Liver (tissue), 9 donors: ENCODE data around the gene ST6GALNAC3. TPM values are rescaled to one million over a fixed set of nuclear protein-coding genes. Genes with fewer than 3 reads are reported as not detected.

Experiments used
- DNase-seq: peaks from one replicate; pipeline ENCODE4 v3.0.0-alpha.2; 2017; ENCODE audit warnings: low spot score
- H3K27ac ChIP-seq, 2 donors: one replicate each; pipeline ENCODE4 v1.7.0; 2013; ENCODE audit warnings: inconsistent platforms in 2 of 2, low read length in 2 of 2, control low read depth in 1 of 2, low read depth in 1 of 2, mild to moderate bottlenecking in 1 of 2
- H3K27me3 ChIP-seq, 4 donors: one replicate each; pipeline versions ENCODE4 v1.6.1 to v1.7.0; 2013; ENCODE audit warnings: low read length in 3 of 4, inconsistent platforms in 1 of 4, mild to moderate bottlenecking in 1 of 4, moderate library complexity in 1 of 4; ENCODE audit not compliant: control insufficient read depth in 4 of 4, insufficient read depth in 4 of 4
- H3K36me3 ChIP-seq, 4 donors: one replicate each; pipeline versions ENCODE4 v1.6.1 to v1.7.0; 2013; ENCODE audit warnings: low read length in 3 of 4, mild to moderate bottlenecking in 3 of 4, low read depth in 1 of 4, moderate library complexity in 1 of 4; ENCODE audit not compliant: control insufficient read depth in 4 of 4, insufficient read depth in 3 of 4
- H3K4me1 ChIP-seq, 4 donors: one replicate each; pipeline versions ENCODE4 v1.6.1 to v1.7.0; 2013; ENCODE audit warnings: low read length in 3 of 4, mild to moderate bottlenecking in 3 of 4, moderate library complexity in 1 of 4; ENCODE audit not compliant: control insufficient read depth in 4 of 4, insufficient read depth in 4 of 4
- H3K4me3 ChIP-seq, 3 donors: one replicate each; pipeline versions ENCODE4 v1.6.1 to v1.7.0; 2013; ENCODE audit warnings: low read length in 3 of 3, control low read depth in 1 of 3, low read depth in 1 of 3, mild to moderate bottlenecking in 1 of 3
- H3K9ac ChIP-seq, 2 donors: one replicate each; pipeline ENCODE4 v1.7.0; 2013; ENCODE audit warnings: low read length in 2 of 2, mild to moderate bottlenecking in 2 of 2, moderate library complexity in 2 of 2, control low read depth in 1 of 2, low read depth in 1 of 2
- H3K9me3 ChIP-seq, 4 donors: one replicate each; pipeline versions ENCODE4 v1.6.1 to v1.7.0; 2013; ENCODE audit warnings: low read length in 3 of 4; ENCODE audit not compliant: control insufficient read depth in 4 of 4
- EGR1 ChIP-seq, 2 donors: IDR thresholded peaks; 2 replicates each; pipeline ENCODE4 v1.6.1; 2016 to 2018; ENCODE audit warnings: antibody characterized with exemption in 2 of 2, low read depth in 2 of 2
- FOXA1 ChIP-seq: IDR thresholded peaks from 2 replicates; pipeline ENCODE4 v1.6.1; 2016; ENCODE audit warnings: antibody characterized with exemption
- FOXA2 ChIP-seq: IDR thresholded peaks from 2 replicates; pipeline ENCODE4 v1.6.1; 2016; ENCODE audit warnings: antibody characterized with exemption
- GABPA ChIP-seq, 2 donors: IDR thresholded peaks in 1 of 2; conservative IDR thresholded peaks in 1 of 2; 2 replicates each; pipeline ENCODE4 v1.6.1; 2016; ENCODE audit warnings: antibody characterized with exemption in 2 of 2, mild to moderate bottlenecking in 1 of 2, moderate library complexity in 1 of 2
- HNF4A ChIP-seq, 2 donors: conservative IDR thresholded peaks; 2 replicates each; pipeline ENCODE4 v1.6.1; 2016; ENCODE audit warnings: antibody characterized with exemption in 2 of 2, mild to moderate bottlenecking in 2 of 2
- NR2F2 ChIP-seq: IDR thresholded peaks from 2 replicates; pipeline ENCODE4 v1.6.1; 2016; ENCODE audit warnings: antibody characterized with exemption
- RAD21 ChIP-seq, 2 donors: IDR thresholded peaks; 2 replicates each; pipeline ENCODE4 v1.6.1; 2016; ENCODE audit warnings: antibody characterized with exemption in 2 of 2, mild to moderate bottlenecking in 2 of 2
- TAF1 ChIP-seq: conservative IDR thresholded peaks from 2 replicates; pipeline ENCODE4 v1.6.1; 2016; ENCODE audit warnings: antibody characterized with exemption, mild to moderate bottlenecking
- YY1 ChIP-seq: IDR thresholded peaks from 2 replicates; pipeline ENCODE4 v1.6.1; 2016; ENCODE audit warnings: antibody characterized with exemption, mild to moderate bottlenecking
- WGBS: extraction: QIAGEN DNeasy Blood & Tissue Kit; methylation state at CpG from one replicate; pipeline ENCODE4 v1.1.7; 2013; 5-methylcytosine and 5-hydroxymethylcytosine counted together
- polyA plus RNA-seq, 2 donors: library from polyadenylated mRNA; stranded (reverse) in 1 of 2; unstranded in 1 of 2; fragments of 200-250 nt in 1 of 2; fragments of >200 nt in 1 of 2; fragmentation: Nextera tagmentation in 1 of 2; extraction: Ambion mirVana in 1 of 2; gene quantifications; one replicate each; pipeline versions ENCODE4 v1.2.1 to v1.2.3, GENCODE V29; 2013 to 2015
- total RNA-seq, 2 donors: library from RNA; depleted of rRNA; stranded (reverse); fragments of >200 nt; gene quantifications; one replicate each; pipeline ENCODE4 v1.2.3, GENCODE V29; 2014
- TF ChIP-seq, protein P1 (sequence below): fragments of 150-350 bp; IDR thresholded peaks from 2 replicates; pipeline ENCODE4 v1.5.1; 2017; ENCODE audit warnings: improper control_type of control experiment, low read depth, low read length; ENCODE audit not compliant: missing input control
- TF ChIP-seq, protein P2 (sequence below): IDR thresholded peaks from 2 replicates; pipeline ENCODE4 v1.6.1; 2016; ENCODE audit warnings: antibody characterized with exemption
- TF ChIP-seq, protein P3 (sequence below): IDR thresholded peaks from 2 replicates; pipeline ENCODE4 v1.6.1; 2016; ENCODE audit warnings: antibody characterized with exemption, mild to moderate bottlenecking
- TF ChIP-seq, protein P4 (sequence below): IDR thresholded peaks from 2 replicates; pipeline ENCODE4 v1.6.1; 2016; ENCODE audit warnings: antibody characterized with exemption
- donor health status: healthy.
- donor health status: healthy.
- donor health status: healthy.
- donor health status: healthy.
- donor health status: healthy.

Gene ST6GALNAC3
- total and polyA plus RNA-seq, 4 donors: 1.2 to 5.0 (median 3.2) TPM

DNA sequence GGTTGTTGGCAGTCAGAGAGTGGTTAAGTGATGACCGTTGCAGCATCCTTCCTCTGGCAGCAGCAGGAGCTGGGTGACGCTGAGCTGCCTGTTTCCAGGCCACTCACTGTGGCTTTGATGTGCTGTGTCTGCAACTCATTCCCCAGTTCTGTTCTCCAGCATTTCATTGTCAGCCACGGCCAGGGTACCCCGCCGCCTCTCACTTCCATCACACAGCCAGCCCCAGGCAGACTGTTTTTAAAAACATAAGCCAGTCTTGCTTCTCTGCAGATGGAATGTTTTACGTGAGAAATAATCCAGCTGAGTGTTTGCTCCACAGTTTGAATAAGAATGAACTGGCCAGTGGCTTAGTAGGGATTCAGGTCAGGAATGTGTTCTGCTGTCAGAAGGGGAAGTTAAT is 21.5 kb upstream of the ST6GALNAC3 start:
- Histone ChIP-seq H3K9me3 (no peaks in the 10 kb centered on the region), H3K4me1 (no peaks in the 10 kb centered on the region), H3K9ac (no peak overlapping the region), H3K36me3 (no peaks in the 10 kb centered on the region), H3K27ac (no peak overlapping the region), H3K4me3 (no peak overlapping the region), H3K27me3 (peaks cover 0 to 3% (median 0%) of the 10 kb centered on the region in 4 donors)
- DNase-seq: no peak
- TF ChIP-seq, protein P1, sequence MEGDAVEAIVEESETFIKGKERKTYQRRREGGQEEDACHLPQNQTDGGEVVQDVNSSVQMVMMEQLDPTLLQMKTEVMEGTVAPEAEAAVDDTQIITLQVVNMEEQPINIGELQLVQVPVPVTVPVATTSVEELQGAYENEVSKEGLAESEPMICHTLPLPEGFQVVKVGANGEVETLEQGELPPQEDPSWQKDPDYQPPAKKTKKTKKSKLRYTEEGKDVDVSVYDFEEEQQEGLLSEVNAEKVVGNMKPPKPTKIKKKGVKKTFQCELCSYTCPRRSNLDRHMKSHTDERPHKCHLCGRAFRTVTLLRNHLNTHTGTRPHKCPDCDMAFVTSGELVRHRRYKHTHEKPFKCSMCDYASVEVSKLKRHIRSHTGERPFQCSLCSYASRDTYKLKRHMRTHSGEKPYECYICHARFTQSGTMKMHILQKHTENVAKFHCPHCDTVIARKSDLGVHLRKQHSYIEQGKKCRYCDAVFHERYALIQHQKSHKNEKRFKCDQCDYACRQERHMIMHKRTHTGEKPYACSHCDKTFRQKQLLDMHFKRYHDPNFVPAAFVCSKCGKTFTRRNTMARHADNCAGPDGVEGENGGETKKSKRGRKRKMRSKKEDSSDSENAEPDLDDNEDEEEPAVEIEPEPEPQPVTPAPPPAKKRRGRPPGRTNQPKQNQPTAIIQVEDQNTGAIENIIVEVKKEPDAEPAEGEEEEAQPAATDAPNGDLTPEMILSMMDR: no peak
- TF ChIP-seq GABPA (IDR thresholded peaks at IDR 0.05 in 1 of 2, conservative IDR thresholded peaks at IDR 0.05 in 1 of 2) (no peak), FOXA1 (no peak), FOXA2 (no peak)
- TF ChIP-seq, protein P2, sequence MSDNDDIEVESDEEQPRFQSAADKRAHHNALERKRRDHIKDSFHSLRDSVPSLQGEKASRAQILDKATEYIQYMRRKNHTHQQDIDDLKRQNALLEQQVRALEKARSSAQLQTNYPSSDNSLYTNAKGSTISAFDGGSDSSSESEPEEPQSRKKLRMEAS: no peak
- 29% methylated on average over 6 of the region's 6 CpGs for WGBS

DNA sequence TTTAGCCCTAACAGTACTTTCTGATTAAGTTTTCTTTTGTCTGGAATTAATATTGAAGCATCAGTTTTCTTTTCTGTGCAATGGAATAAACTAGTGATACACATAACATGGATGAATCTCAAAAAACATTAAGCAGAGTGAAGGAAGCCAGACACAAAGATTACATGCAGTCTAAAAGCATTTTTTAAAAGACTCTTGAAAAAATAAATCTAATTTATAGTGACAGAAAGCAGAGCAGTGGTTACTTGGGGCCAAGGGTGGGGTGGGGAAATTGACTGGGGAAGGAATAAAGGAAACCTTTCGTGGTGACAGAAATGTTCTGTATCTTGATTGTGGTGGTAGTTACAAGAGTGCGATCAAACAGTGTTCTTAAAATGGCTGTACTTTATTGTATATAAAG is 20.2 kb upstream of the ST6GALNAC3 start:
- DNase-seq: no peak
- no peak overlapping the region for H3K9ac ChIP-seq
- H3K27me3 ChIP-seq: peaks cover 0 to 3% (median 0%) of the 10 kb centered on the region in 4 donors
- TF ChIP-seq, protein P3, sequence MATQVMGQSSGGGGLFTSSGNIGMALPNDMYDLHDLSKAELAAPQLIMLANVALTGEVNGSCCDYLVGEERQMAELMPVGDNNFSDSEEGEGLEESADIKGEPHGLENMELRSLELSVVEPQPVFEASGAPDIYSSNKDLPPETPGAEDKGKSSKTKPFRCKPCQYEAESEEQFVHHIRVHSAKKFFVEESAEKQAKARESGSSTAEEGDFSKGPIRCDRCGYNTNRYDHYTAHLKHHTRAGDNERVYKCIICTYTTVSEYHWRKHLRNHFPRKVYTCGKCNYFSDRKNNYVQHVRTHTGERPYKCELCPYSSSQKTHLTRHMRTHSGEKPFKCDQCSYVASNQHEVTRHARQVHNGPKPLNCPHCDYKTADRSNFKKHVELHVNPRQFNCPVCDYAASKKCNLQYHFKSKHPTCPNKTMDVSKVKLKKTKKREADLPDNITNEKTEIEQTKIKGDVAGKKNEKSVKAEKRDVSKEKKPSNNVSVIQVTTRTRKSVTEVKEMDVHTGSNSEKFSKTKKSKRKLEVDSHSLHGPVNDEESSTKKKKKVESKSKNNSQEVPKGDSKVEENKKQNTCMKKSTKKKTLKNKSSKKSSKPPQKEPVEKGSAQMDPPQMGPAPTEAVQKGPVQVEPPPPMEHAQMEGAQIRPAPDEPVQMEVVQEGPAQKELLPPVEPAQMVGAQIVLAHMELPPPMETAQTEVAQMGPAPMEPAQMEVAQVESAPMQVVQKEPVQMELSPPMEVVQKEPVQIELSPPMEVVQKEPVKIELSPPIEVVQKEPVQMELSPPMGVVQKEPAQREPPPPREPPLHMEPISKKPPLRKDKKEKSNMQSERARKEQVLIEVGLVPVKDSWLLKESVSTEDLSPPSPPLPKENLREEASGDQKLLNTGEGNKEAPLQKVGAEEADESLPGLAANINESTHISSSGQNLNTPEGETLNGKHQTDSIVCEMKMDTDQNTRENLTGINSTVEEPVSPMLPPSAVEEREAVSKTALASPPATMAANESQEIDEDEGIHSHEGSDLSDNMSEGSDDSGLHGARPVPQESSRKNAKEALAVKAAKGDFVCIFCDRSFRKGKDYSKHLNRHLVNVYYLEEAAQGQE: no peak
- TF ChIP-seq, protein P1: no peak
- TF ChIP-seq NR2F2 (no peak), RAD21 (IDR thresholded peaks at IDR 0.05) (no peak), GABPA (IDR thresholded peaks at IDR 0.05 in 1 of 2, conservative IDR thresholded peaks at IDR 0.05 in 1 of 2) (no peak), HNF4A (conservative IDR thresholded peaks at IDR 0.05) (no peak), FOXA2 (no peak), TAF1 (no peak), EGR1 (IDR thresholded peaks at IDR 0.05; ENCODE audit: low read depth in 2 of 2) (no peak), YY1 (no peak)
- TF ChIP-seq, protein P4, sequence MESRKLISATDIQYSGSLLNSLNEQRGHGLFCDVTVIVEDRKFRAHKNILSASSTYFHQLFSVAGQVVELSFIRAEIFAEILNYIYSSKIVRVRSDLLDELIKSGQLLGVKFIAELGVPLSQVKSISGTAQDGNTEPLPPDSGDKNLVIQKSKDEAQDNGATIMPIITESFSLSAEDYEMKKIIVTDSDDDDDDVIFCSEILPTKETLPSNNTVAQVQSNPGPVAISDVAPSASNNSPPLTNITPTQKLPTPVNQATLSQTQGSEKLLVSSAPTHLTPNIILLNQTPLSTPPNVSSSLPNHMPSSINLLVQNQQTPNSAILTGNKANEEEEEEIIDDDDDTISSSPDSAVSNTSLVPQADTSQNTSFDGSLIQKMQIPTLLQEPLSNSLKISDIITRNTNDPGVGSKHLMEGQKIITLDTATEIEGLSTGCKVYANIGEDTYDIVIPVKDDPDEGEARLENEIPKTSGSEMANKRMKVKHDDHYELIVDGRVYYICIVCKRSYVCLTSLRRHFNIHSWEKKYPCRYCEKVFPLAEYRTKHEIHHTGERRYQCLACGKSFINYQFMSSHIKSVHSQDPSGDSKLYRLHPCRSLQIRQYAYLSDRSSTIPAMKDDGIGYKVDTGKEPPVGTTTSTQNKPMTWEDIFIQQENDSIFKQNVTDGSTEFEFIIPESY: no peak
- no peaks in the 10 kb centered on the region for H3K36me3 ChIP-seq
- H3K27ac ChIP-seq: no peak overlapping the region
- H3K4me3 ChIP-seq: no peak overlapping the region
- no peaks in the 10 kb centered on the region for H3K4me1 ChIP-seq
- WGBS: 76% methylated on average over 2 of the region's 2 CpGs
- no peaks in the 10 kb centered on the region for H3K9me3 ChIP-seq
